Measurements from ENCODE around the gene PEX1. TPM values are rescaled to one million over a fixed set of nuclear protein-coding genes. Genes with fewer than 3 reads are reported as not detected.
A peak's percentile ranks its signal among the peaks of the same experiment; 100 is the strongest.

Gene PEX1
- total and polyA plus RNA-seq, 2 of the 13 experiments (the other 11 are each of a cell fraction or from before 2014, with no cell fraction given), result 16.6 to 22.4 TPM

GRCh38 chr7:92451645-92452044, 76.7 kb downstream of the PEX1 start:
- Histone ChIP-seq H3K9me3 (ENCODE audit: low read length) (no peaks in the 10 kb centered on the region), H3K4me3 (replicated peaks in 1 of 3; ENCODE audit: insufficient read depth in 1 of 3, low read depth in 2 of 3, low read length in 3 of 3) (no peak overlapping the region), H3K27me3 (ENCODE audit: control insufficient read depth in 1 of 2, insufficient read depth in 2 of 2, low read length in 2 of 2) (no peaks in the 10 kb centered on the region), H3K4me2 (ENCODE audit: low read depth, low read length) (no peak overlapping the region), H4K20me1 (ENCODE audit: insufficient read depth, low read length) (no peaks in the 10 kb centered on the region), H3K9ac (ENCODE audit: insufficient read depth, low read depth, low read length) (no peak overlapping the region), H3K36me3 (replicated peaks in 1 of 2; ENCODE audit: control insufficient read depth in 1 of 2, insufficient read depth in 2 of 2, low read length in 2 of 2) (peaks cover 22 to 57% of the 10 kb centered on the region in 2 experiments), H2AFZ (ENCODE audit: low read length) (no peak overlapping the region), H3K27ac (ENCODE audit: extremely low read length, insufficient read depth, low read length) (no peak overlapping the region), H3K4me1 (ENCODE audit: insufficient read depth, low read length) (peaks cover 39% of the 10 kb centered on the region), H3K79me2 (ENCODE audit: insufficient read depth, low read length) (peaks cover 13% of the 10 kb centered on the region)
- FAIRE-seq (no peak), DNase-seq (ENCODE audit: low spot score) (no peak), ATAC-seq (no peak)
- ChIA-PET CTCF (ENCODE audit: low intra/inter-chr PET ratio, low total read pairs) (no interaction called here), POLR2A (no interaction called here)
- in situ Hi-C loops (cut with HindIII; ENCODE audit: extremely low pct_ligation_motif_present, low pct_unique_long_range_greater_than_20kb), result no loop called here
- WGBS (ENCODE audit: low lambda C conversion rate), result 94% methylated on average over 2 of the region's 2 CpGs
- no TSS peak for BruUV-seq (replicated peaks)
- intact Hi-C loops (cut with micrococcal nuclease; ENCODE audit: unreplicated experiment), result no loop called here
- TF ChIP-seq LCORL (IDR thresholded peaks at IDR 0.05), result no peak
- no peak for TF ChIP-seq LCORL (CRISPR knock-in tag; IDR thresholded peaks at IDR 0.05)
- TF ChIP-seq ZNF629 (CRISPR knock-in tag; conservative IDR thresholded peaks at IDR 0.05), result peak; percentile 87
- TF ChIP-seq RBFOX2 (IDR thresholded peaks at IDR 0.05; ENCODE audit: low read depth, low read length), result peak; percentile 41; the same call in 1 of the 2 replicates

- Histone ChIP-seq H3K9ac (ENCODE audit: insufficient read depth, low read depth, low read length) (peak overlapping the region; percentile 98), H3K27ac (ENCODE audit: extremely low read length, insufficient read depth, low read length) (peak overlapping the region; percentile 93), H3K36me3 (replicated peaks in 1 of 2; ENCODE audit: control insufficient read depth in 1 of 2, insufficient read depth in 2 of 2, low read length in 2 of 2) (peaks cover 6 to 25% of the 10 kb centered on the region in 2 experiments; a peak in 4 of 5 replicates), H3K4me2 (ENCODE audit: low read depth, low read length) (peak overlapping the region; percentile 83), H3K4me3 (replicated peaks in 1 of 3; ENCODE audit: insufficient read depth in 1 of 3, low read depth in 2 of 3, low read length in 3 of 3) (peak overlapping the region; percentile 73 to 98 (median 88)), H3K79me2 (ENCODE audit: insufficient read depth, low read length) (peaks cover 13% of the 10 kb centered on the region), H3K4me1 (ENCODE audit: insufficient read depth, low read length) (peaks cover 42% of the 10 kb centered on the region), H2AFZ (ENCODE audit: low read length) (peak overlapping the region; percentile 8), H3K27me3 (ENCODE audit: control insufficient read depth in 1 of 2, insufficient read depth in 2 of 2, low read length in 2 of 2) (no peaks in the 10 kb centered on the region), H3K9me3 (ENCODE audit: low read length) (no peaks in the 10 kb centered on the region), H4K20me1 (ENCODE audit: insufficient read depth, low read length) (no peaks in the 10 kb centered on the region)
- intact Hi-C loops (cut with micrococcal nuclease; ENCODE audit: unreplicated experiment) (loop anchor here (2.0 to 5.0 kb wide), 3 partner anchors 75 to 316 kb away; partner anchors contain the start of genes CYP51A1 and LRRD1), in situ Hi-C loops (cut with HindIII; ENCODE audit: extremely low pct_ligation_motif_present, low pct_unique_long_range_greater_than_20kb) (loop anchor here (25.0 kb wide), 1 partner anchor 614 kb away; no protein-coding TSS in a partner anchor)
- ATAC-seq (peak; percentile 35), FAIRE-seq (peak; percentile 15), DNase-seq (ENCODE audit: low spot score) (peak; percentile 50)
- WGBS (ENCODE audit: low lambda C conversion rate), result 2% methylated on average over 11 of the region's 11 CpGs
- ChIA-PET POLR2A (interaction anchor here (0.7 to 2.6 kb wide), 5 partner anchors 14 to 269 kb away, joined by 3 to 19 read pairs (median 6); partner anchors contain the start of genes LRRD1, PEX1 and RBM48), CTCF (ENCODE audit: low intra/inter-chr PET ratio, low total read pairs) (interaction anchor here (3.0 kb wide), 1 partner anchor 24 kb away, joined by 22 read pairs; no protein-coding TSS in a partner anchor)
- BruUV-seq (replicated peaks), result TSS peak; percentile 58
- TF ChIP-seq NR2F6 (IDR thresholded peaks at IDR 0.05), result 0 out of 2 replicates have a peak, but pooled peaks have one; percentile 11
- no peak for TF ChIP-seq NR2F6 (CRISPR knock-in tag; IDR thresholded peaks at IDR 0.05)
- TF ChIP-seq ELF1 (CRISPR knock-in tag; IDR thresholded peaks at IDR 0.05), result peak; percentile 60
- no peak; the same call in 1 of the 2 replicates for TF ChIP-seq SALL2 (CRISPR knock-in tag; IDR thresholded peaks at IDR 0.05)
- no peak for TF ChIP-seq CCAR2 (optimal IDR thresholded peaks at IDR 0.05; ENCODE audit: low read depth, low read length)
- TF ChIP-seq ASH2L (IDR thresholded peaks at IDR 0.05; ENCODE audit: insufficient read length, low read depth, low read length), result peak; percentile 42
- TF ChIP-seq ATF2 (CRISPR knock-in tag; IDR thresholded peaks at IDR 0.05), result 0 out of 2 replicates have a peak, but pooled peaks have one; percentile 16
- TF ChIP-seq NR2C2 (CRISPR knock-in tag; IDR thresholded peaks at IDR 0.05; ENCODE audit: borderline replicate concordance), result no peak
- TF ChIP-seq ARID3A (IDR thresholded peaks at IDR 0.05; ENCODE audit: low read depth, low read length), result peak; percentile 58; the same call in 1 of the 2 replicates
- no peak for TF ChIP-seq ATF7-NPFF (CRISPR knock-in tag; IDR thresholded peaks at IDR 0.05; ENCODE audit: low read depth)
- 0 out of 2 replicates have a peak, but pooled peaks have one; percentile 36 for TF ChIP-seq ZNF605 (CRISPR knock-in tag; IDR thresholded peaks at IDR 0.05)
- TF ChIP-seq GABPA (IDR thresholded peaks at IDR 0.05; ENCODE audit: low read depth, low read length), result 0 out of 2 replicates have a peak, but pooled peaks have one; percentile 25
- TF ChIP-seq GABPA (CRISPR knock-in tag; IDR thresholded peaks at IDR 0.05; ENCODE audit: low read depth), result peak; percentile 79
Observed at GRCh38 chr7:92448205-92448747, 80.0 kb downstream of the PEX1 start.
